GM21515 (cell line): ENCODE results near the gene CNTLN.
A peak's percentile ranks its signal among the peaks of the same experiment; 100 is the strongest.
"Not testable (repeated sequence)": the region's sequence is repeated elsewhere in the genome, so short reads cannot be mapped to it uniquely, and the experiment has no call there.

ENCODE experiments used
- ATAC-seq: cut with Tn5 transposase; IDR thresholded peaks from one replicate; pipeline ENCODE4 v1.9.1; 2021; ENCODE audit not compliant: unreplicated experiment

The CNTLN gene

GRCh38 chr9:17486396-17486795 lies 351.6 kb downstream of the CNTLN start:
- ATAC-seq = no peak

GRCh38 chr9:17487467-17487866 lies 352.6 kb downstream of the CNTLN start:
- no peak for ATAC-seq

GRCh38 chr9:17488662-17489061 lies 353.8 kb downstream of the CNTLN start:
- no peak for ATAC-seq

- no peak for ATAC-seq
Observed at GRCh38 chr9:17490110-17490509, 355.3 kb downstream of the CNTLN start.

- no peak for ATAC-seq
Observed at GRCh38 chr9:17491780-17492179, 356.9 kb downstream of the CNTLN start.

GRCh38 chr9:17503196-17503595 lies 368.4 kb downstream of the CNTLN start:
- no peak for ATAC-seq

GRCh38 chr9:17509151-17509550 lies 374.3 kb downstream of the CNTLN start:
- no peak for ATAC-seq

- no peak for ATAC-seq
Observed at GRCh38 chr9:17509701-17510100, 374.9 kb downstream of the CNTLN start.

- ATAC-seq = no peak
Observed at GRCh38 chr9:17519761-17520160, 384.9 kb downstream of the CNTLN start.

GRCh38 chr9:17520268-17521064 lies 385.6 kb downstream of the CNTLN start:
- ATAC-seq = no peak

GRCh38 chr9:17521100-17521855 lies 386.4 kb downstream of the CNTLN start:
- no peak for ATAC-seq

GRCh38 chr9:17526726-17527125 lies 391.9 kb downstream of the CNTLN start:
- not testable (repeated sequence) for ATAC-seq

GRCh38 chr9:17528859-17529258 lies 394.0 kb downstream of the CNTLN start:
- no peak for ATAC-seq

GRCh38 chr9:17531642-17532254 lies 396.9 kb downstream of the CNTLN start:
- ATAC-seq = peak; percentile 89

GRCh38 chr9:17532461-17532860 lies 397.6 kb downstream of the CNTLN start:
- no peak for ATAC-seq

- ATAC-seq = no peak
Observed at GRCh38 chr9:17535176-17535575, 400.3 kb downstream of the CNTLN start.

- no peak for ATAC-seq
Observed at GRCh38 chr9:17536027-17536426, 401.2 kb downstream of the CNTLN start.

- ATAC-seq = no peak
Observed at GRCh38 chr9:17551023-17551422, 416.2 kb downstream of the CNTLN start.
